GM18526 (cell line): ENCODE results near the gene POLR1C.

Experiments
- POLR2A ChIP-seq: IDR thresholded peaks from 3 replicates; pipeline ENCODE4 v1.6.1; 2011; ENCODE audit not compliant: insufficient read length; ENCODE audit errors: extremely low read depth

Gene POLR1C, protein sequence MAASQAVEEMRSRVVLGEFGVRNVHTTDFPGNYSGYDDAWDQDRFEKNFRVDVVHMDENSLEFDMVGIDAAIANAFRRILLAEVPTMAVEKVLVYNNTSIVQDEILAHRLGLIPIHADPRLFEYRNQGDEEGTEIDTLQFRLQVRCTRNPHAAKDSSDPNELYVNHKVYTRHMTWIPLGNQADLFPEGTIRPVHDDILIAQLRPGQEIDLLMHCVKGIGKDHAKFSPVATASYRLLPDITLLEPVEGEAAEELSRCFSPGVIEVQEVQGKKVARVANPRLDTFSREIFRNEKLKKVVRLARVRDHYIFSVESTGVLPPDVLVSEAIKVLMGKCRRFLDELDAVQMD

GRCh38 chr6:43516697-43517504 is at the start of gene POLR1C, which contains the start of gene YIPF3:
TSS of gene POLR1C (plus strand) at chr6:43517089. CDS start at chr6:43517110, 21 bp downstream.
TSS of gene YIPF3 (minus strand) at chr6:43516926. CDS start at chr6:43516807, 119 bp downstream.
- peak; percentile 87 for TF ChIP-seq POLR2A

GRCh38 chr6:43467752-43468151 is 49.1 kb upstream of the POLR1C start:
- TF ChIP-seq POLR2A = no peak

DNA sequence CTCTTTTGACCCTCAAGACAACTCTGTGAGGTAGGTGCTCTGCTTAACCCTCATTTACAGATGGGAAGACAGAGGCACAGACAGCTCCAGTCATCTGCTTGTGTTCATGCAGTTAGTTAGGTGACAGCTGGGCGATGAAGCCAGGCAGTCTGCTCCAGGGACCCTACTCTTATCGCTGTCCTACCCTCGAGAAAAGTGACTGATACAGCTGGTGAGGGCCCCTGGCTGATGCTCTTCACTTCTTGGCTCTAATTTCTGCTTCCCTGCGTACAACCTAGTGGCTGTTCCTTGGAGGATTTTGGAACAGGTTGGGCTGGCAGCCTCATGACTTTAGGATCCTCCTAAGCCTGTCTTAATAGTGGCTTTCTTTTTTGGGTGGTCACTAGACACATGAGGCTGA is 48.6 kb upstream of the POLR1C start:
- no peak for TF ChIP-seq POLR2A

DNA sequence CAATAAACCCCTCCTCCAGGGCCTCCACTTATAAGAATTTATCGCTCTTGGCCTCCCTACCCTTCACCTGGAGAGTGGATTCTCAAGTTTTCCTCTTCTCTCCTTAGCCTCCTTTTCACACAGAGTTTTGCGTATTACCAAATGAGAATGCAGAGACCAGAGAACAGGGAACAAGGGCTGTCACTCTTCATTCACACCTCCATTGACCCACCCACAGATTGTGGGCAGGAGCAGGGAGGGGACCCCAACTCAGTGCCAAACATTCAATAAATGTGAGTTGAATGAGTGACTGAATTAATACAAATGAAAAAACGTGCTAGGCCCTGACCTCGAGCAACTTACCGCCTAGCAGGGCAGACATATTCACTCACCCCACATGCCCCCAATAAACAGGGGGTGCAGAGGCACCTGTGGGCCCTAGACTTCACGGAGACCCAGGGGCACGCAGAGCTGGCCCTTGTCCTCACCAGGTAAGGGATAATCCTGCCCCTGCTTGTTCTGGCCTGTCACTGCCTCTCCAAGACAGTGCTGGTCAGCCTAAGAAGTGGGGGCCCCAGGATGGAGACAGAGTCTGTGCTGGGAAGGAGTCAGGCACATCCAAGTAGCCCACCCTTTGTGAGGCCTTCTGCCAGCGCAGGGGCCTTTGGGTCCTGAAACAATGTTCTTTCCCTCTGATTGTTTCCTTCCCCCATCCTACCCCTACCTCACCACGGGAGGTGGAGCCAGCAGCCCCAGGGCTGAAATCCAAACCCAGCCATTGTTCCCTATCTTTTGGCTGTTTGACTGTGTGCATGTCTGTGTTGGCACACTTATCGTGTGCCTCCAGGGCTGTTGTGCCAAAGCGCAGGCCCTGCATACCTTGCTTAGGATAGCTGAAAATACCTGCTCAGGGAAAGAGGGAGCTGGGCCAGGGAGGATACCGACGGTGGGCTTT is 47.9 kb upstream of the POLR1C start:
- TF ChIP-seq POLR2A = no peak

DNA sequence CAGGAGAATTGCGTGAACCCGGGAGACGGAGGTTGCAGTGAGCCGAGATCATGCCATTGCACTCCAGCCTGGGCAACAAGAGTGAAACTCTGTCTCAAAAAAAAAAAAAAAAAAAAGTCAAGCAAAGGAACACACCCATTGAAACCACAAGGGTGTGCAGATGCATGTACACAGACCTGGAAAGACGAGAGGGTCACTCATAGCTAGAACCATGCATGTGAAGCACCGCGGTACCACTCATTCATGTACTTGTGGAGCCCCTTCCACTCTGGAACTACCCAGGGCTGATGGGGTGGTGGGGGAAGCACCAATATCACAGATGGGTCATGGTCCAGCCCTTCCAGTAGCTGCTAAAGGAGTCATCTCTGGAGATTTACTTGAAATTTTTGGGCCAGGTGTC is 46.9 kb upstream of the POLR1C start:
- no peak for TF ChIP-seq POLR2A

- TF ChIP-seq POLR2A = no peak
These were observed 45.5 kb upstream of the POLR1C start for GRCh38 chr6:43471399-43471798.

DNA sequence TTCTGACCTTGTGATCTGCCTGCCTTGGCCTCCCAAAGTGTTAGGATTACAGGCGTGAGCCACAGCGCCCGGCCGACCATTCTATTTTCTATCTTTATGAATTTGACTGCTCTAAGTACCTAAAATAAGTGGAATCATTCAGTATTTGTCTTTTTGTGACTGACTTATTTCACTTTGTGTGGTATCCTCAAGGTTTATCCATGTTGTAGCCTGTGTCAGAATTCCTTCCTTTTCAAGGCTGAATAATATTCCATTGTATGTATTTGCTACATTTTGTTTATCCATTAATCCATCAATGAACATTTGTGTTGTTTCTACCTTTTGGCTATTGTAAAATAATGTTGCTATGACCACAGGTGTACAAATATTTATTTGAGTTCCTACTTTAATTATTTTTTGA is 44.4 kb upstream of the POLR1C start:
- no peak for TF ChIP-seq POLR2A

DNA sequence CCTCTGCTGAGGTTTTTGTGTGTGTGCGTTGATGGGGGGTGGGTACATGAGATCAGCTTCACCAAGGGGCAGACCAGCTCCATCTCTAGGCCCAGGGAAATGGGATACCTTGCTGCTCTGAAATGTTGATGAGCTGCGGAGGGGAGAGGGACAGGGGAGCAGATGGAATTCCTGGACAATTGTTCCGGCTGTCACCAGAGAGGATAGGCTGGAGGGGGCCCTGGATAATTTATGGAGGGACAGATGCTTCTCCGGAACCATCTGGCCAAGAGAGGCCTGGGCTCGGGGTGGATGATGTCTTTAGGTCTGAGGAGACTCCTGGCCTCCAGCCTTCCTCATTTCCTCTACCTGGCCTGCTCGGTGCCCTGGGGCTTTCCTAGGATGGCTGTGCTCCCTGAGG is 41.4 kb upstream of the POLR1C start:
- TF ChIP-seq POLR2A = no peak

GRCh38 chr6:43476746-43477145 is 40.1 kb upstream of the POLR1C start:
- TF ChIP-seq POLR2A = no peak

DNA sequence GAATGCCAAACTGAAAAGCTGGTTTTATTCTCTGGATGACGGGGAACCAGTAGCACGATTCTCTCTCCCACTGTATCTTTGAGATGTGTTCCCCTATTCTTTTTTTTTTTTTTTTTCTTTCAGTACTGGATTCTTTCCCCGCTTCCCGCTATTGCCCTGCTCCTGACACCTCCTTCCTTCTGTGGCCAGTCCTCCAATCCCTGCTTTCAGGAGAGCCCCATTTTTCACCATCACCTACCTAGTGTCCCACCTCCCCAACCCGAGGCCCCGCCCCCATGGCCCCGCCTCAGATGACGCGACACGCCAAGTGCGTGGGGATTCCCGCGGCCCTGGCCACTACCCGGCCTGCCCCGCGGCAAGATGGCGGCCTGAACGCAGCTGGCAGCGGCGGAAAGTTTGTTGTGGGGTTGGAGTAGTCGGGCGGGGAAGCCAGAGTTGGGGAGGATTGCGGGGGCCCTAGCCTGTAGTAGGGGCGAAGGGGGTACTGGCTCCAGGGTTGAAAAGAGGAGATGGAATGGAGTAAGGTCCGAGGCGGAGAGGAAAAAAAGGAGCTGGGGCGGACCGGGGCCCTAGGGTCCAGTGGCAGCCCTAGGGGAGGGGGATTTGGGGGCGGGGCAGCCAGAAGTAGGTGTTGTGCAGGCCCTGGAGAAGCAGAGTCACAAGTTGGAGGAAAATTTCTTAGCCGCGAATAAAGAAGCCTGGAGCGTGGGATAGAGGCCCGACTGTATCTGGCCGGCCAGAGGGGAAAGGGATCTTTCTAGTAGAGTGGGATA is 39.5 kb upstream of the POLR1C start, which contains the start of gene TJAP1:
Gene TJAP1, plus strand, starts transcription at position 336 of the 773 bp plus-strand sequence. CDS start 21,432 bp downstream, outside the sequence.
- peak; percentile 88 for TF ChIP-seq POLR2A

GRCh38 chr6:43478008-43478372 is 38.9 kb upstream of the POLR1C start:
- TF ChIP-seq POLR2A = no peak

- no peak for TF ChIP-seq POLR2A
These were observed 35.8 kb upstream of the POLR1C start for GRCh38 chr6:43481075-43481474.

GRCh38 chr6:43481591-43482236 is 35.2 kb upstream of the POLR1C start:
- TF ChIP-seq POLR2A = no peak
